Transverse colon (tissue), 3 donors: Measurements from ENCODE around the gene DOCK1.

Experiments used
- EP300 ChIP-seq: sonication (generic); formaldehyde crosslinking; IDR thresholded peaks from one replicate; pipeline ENCODE4 v1.6.1; 2017; ENCODE audit warnings: antibody characterized with exemption, low read depth
- TF ChIP-seq, protein P1 (sequence below), 5 experiments: fragments of 200-600 bp in 3 of 5; fragments of 450-650 bp in 2 of 5; sonication (generic) in 3 of 5; IDR thresholded peaks; 1 replicate in 2 of 5; 2 replicates in 3 of 5; pipeline ENCODE4 v1.5.1; 2016 to 2017; ENCODE audit warnings: antibody characterized with exemption in 5 of 5, inconsistent platforms in 3 of 5, mild to moderate bottlenecking in 2 of 5, moderate library complexity in 1 of 5

DNA sequence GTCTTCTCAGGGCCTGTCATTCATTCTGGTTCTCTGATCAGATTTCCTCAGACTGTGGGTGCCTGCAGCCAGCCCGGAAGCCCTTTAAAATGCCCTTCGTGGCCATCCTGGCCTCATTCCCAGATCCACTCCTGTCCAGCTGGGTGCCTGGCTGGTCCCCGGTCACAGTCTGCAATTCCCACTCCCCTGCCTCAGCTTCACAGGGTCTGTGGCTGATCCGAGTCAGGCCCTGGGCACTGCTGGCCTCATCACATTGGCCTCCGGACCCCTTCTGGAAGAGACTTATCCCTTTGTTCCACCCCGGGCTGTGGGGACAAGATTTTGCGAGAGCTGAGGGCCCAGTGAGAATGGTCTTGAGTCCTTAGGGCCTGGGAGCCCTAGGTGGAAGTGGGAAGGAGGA is 12.1 kb downstream of the DOCK1 start:
- TF ChIP-seq, protein P1, sequence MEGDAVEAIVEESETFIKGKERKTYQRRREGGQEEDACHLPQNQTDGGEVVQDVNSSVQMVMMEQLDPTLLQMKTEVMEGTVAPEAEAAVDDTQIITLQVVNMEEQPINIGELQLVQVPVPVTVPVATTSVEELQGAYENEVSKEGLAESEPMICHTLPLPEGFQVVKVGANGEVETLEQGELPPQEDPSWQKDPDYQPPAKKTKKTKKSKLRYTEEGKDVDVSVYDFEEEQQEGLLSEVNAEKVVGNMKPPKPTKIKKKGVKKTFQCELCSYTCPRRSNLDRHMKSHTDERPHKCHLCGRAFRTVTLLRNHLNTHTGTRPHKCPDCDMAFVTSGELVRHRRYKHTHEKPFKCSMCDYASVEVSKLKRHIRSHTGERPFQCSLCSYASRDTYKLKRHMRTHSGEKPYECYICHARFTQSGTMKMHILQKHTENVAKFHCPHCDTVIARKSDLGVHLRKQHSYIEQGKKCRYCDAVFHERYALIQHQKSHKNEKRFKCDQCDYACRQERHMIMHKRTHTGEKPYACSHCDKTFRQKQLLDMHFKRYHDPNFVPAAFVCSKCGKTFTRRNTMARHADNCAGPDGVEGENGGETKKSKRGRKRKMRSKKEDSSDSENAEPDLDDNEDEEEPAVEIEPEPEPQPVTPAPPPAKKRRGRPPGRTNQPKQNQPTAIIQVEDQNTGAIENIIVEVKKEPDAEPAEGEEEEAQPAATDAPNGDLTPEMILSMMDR (IDR thresholded peaks at IDR 0.05), result no peak
- no peak for TF ChIP-seq EP300
